BJ (cell line): ENCODE results near the gene NBEAL2. TPM values are rescaled to one million over a fixed set of nuclear protein-coding genes. Genes with fewer than 3 reads are reported as not detected.

Source experiments
- CTCF ChIA-PET: fragments of 350-600 bp; formaldehyde crosslinking; extraction: SDS; loops from one replicate; lab custom pipeline; 2021; ENCODE audit warnings: antibody characterized with exemption, inconsistent platforms; lab: Yijun Ruan, JAX
- POLR2A ChIA-PET: fragments of 300-600 bp; sonication (Branson Sonifier 250); formaldehyde crosslinking; extraction: SDS; loops from one replicate; lab custom pipeline; 2021; ENCODE audit warnings: antibody characterized with exemption; lab: Charles Lee
- DNase-seq: peaks from one replicate; pipeline ENCODE4 v3.0.0-alpha.2; 2011; ENCODE audit warnings: low read depth
- H3K27me3 ChIP-seq: 2 replicates; pipeline ENCODE4 v1.6.0; 2011; ENCODE audit warnings: low read length; ENCODE audit not compliant: control insufficient read depth, insufficient read depth
- H3K36me3 ChIP-seq: 2 replicates; pipeline ENCODE4 v1.5.1; 2011; ENCODE audit warnings: low read length; ENCODE audit not compliant: control insufficient read depth, insufficient read depth
- H3K4me3 ChIP-seq: 2 replicates; pipeline ENCODE4 v1.5.1; 2011; ENCODE audit warnings: low read depth, mild to moderate bottlenecking, control low read depth, low read length
- polyA plus RNA-seq: library from polyadenylated mRNA; depleted of rRNA; stranded (reverse); fragments of >200 nt; gene quantifications from 2 replicates; pipeline ENCODE4 v1.2.3, GENCODE V29; 2011
- TF ChIP-seq, protein P1 (sequence below): IDR thresholded peaks from 2 replicates; pipeline ENCODE4 v1.5.1; 2011; ENCODE audit warnings: low read depth, mild to moderate bottlenecking, control low read depth, inconsistent platforms, low read length, moderate library complexity; ENCODE audit not compliant: insufficient read depth

NBEAL2 gene
- polyA plus RNA-seq, 1 experiment, result 5.1 TPM

DNA sequence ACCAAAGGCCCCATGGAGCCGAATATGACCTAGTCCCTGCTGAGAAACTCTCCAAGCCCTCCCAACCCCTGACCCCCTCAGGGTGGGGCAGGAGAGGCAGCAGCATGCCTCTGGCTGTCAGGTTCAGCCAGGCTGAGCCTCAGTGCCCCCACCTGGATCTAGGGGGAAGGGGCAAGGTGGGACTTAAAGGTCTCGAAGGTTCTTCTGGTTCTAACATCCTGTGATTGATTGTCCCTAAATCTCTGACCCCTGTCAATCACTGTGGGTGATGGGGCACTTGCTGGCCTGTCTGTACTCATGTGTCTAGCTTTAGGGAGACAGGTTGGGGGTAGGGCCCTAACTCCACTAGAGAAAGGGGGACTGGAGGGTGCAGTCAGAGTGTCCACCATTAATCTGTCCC, 13.8 kb downstream of the NBEAL2 start:
- ChIA-PET CTCF (interaction anchor here (1.2 kb wide), 2 partner anchors 13 to 69 kb away, joined by 3 to 4 read pairs; no protein-coding TSS in a partner anchor), POLR2A (interaction anchor here (1.3 kb wide), 1 partner anchor 16 kb away, joined by 3 read pairs; no protein-coding TSS in a partner anchor)
- Histone ChIP-seq H3K27me3 (no peaks in the 10 kb centered on the region), H3K4me3 (no peak overlapping the region), H3K36me3 (no peaks in the 10 kb centered on the region; the same call in 1 of the 2 replicates)
- TF ChIP-seq, protein P1, sequence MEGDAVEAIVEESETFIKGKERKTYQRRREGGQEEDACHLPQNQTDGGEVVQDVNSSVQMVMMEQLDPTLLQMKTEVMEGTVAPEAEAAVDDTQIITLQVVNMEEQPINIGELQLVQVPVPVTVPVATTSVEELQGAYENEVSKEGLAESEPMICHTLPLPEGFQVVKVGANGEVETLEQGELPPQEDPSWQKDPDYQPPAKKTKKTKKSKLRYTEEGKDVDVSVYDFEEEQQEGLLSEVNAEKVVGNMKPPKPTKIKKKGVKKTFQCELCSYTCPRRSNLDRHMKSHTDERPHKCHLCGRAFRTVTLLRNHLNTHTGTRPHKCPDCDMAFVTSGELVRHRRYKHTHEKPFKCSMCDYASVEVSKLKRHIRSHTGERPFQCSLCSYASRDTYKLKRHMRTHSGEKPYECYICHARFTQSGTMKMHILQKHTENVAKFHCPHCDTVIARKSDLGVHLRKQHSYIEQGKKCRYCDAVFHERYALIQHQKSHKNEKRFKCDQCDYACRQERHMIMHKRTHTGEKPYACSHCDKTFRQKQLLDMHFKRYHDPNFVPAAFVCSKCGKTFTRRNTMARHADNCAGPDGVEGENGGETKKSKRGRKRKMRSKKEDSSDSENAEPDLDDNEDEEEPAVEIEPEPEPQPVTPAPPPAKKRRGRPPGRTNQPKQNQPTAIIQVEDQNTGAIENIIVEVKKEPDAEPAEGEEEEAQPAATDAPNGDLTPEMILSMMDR, result no peak
- no peak for DNase-seq

DNA sequence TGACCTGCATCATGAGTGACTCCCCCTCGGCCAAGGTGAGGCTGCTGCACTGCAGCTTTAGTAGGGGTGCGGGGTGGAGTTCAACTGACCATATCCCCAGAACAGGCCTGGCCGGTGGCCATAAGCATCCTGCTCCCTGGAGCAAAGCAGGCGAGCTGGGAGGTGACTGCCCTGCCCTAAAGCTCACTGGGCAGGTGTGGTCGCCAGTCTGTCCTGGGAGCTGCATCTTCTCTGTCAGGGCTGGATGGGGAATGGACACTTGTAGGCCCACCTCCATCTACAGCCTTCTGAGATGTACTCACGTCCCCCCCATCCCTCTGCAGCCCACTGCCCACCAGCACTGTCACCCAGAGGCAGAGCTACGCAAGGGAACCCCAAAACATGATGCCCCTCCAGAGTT, 14.5 kb downstream of the NBEAL2 start:
- no peaks in the 10 kb centered on the region for H3K27me3 ChIP-seq
- TF ChIP-seq, protein P1, result no peak
- H3K4me3 ChIP-seq, result no peak overlapping the region
- H3K36me3 ChIP-seq, result no peaks in the 10 kb centered on the region; the same call in 1 of the 2 replicates
- POLR2A ChIA-PET, result no interaction called here
- no peak for DNase-seq
- CTCF ChIA-PET, result interaction anchor here (1.2 kb wide), 1 partner anchor 14 kb away, joined by 3 read pairs; no protein-coding TSS in a partner anchor

DNA sequence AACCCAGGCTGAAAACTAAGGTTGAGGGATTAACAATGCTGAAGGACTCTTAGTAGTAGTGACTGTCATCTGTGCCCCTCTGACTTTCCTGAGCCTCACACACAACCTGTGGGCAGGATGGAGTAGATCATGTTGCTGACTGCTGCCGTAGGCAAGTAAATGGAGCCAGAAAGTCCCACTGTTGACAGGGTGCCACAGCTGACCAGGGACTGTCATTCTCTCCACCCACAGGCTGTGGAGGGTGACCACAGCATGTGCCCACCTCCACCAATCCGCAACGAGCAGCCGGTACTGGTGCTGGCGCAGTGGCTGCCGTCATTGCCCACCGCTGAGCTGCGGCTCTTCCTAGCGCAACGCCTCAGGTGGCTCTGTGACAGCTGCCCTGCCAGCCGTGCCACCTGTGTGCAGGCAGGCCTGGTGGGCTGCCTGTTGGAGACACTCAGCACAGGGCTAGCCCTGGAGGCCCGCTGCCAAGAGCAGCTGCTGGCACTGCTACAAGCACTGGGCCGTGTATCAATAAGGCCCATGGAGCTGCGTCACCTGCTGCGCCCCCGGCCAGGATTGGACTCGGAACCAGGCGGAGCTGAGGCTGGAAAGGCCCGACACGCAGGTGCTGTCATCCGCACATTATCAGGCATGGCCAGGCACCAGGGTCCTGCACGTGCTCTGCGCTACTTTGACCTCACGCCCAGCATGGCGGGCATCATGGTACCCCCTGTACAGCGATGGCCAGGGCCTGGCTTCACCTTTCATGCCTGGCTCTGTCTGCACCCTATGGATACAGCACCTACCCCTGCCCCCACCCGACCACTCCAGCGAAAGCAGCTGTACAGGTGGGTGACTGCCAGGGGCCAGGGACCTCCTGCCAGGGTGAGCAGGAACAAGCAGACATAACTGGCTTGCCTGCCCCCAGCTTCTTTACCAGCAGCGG, 15.6 kb downstream of the NBEAL2 start:
- TF ChIP-seq, protein P1, result no peak
- CTCF ChIA-PET, result no interaction called here
- no peak for DNase-seq
- Histone ChIP-seq H3K36me3 (no peaks in the 10 kb centered on the region; the same call in 1 of the 2 replicates), H3K4me3 (no peak overlapping the region), H3K27me3 (no peaks in the 10 kb centered on the region)
- POLR2A ChIA-PET, result no interaction called here

DNA sequence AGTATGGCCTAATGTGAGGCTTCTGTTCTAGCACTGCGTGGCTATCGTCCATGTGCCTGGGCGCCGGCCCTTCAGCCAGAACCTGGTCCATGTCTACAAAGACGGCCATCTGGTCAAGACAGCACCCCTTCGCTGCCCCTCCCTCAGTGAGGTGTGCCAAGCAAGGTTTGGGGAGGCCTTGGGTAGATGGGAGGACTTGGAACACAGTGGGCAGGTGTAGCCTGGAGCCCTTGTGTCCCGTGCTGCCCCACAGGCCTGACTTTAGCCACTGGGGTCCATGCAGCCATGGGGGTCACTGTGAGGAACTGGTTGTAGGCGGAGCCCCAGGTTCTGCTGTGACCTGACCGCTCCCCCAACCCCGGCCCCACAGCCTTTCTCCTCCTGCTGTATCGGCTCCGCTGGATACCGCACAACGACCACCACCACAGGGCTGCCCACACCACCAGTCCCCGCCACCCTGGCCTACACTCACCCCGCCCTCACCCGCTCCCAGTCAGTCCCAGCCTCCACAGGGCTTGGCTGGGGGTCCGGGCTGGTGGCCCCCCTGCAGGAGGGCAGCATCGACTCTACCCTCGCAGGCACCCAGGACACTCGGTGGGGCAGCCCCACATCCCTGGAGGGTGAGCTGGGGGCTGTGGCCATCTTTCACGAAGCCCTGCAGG, 16.6 kb downstream of the NBEAL2 start:
- Histone ChIP-seq H3K4me3 (no peak overlapping the region), H3K36me3 (no peaks in the 10 kb centered on the region; the same call in 1 of the 2 replicates), H3K27me3 (no peaks in the 10 kb centered on the region)
- TF ChIP-seq, protein P1, result no peak
- CTCF ChIA-PET, result interaction anchor here (0.8 kb wide), 1 partner anchor 12 kb away, joined by 3 read pairs; no protein-coding TSS in a partner anchor
- no peak for DNase-seq
- POLR2A ChIA-PET, result no interaction called here
